ENCODE results near the gene PDLIM7. TPM values are rescaled to one million over a fixed set of nuclear protein-coding genes. Genes with fewer than 3 reads are reported as not detected.

Gene PDLIM7
- polyA plus RNA-seq, 1 of the 3 experiments (the other 2 are of a cell fraction): 206 TPM

DNA sequence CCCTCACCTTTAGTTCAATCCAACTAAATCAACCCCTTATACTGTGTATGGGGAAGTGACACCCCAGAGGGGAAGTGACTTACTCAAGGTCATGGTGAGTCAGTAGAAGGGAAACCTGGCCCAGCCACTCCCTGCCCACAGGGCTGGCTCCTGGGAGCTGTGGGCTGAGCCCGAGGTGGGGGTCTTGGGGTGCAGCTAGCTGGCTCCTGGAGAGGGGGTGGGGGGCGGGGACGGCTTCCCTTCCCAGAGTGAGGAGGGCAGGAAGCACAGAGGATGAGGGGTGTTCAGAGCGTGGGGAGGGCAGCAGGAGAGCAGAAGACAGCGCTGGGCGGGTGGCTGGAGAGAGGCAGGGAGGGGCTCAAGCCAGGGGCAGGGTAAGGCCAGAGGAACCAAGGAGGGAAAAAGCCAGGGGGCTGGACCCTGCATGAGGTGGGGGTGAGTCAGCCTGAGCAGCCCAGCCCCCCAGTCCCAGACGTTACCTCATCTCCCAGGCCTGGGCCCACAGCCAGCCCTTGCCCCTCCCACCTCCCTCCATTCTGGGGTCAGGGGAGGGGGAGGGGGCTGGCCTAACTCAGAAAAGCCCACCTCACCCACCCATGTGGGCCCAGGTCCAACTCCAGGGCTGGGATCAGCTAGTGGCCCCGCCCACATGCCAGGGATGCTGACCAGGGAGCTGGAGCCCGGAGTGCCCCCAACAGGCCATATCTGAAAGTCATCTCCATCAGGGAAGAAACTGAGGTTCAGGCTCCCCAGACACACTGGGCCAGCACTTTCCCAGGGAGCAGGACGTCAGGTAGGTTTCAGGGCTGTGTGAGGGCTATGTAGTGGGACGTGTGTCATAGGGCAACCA is 2.8 kb downstream of the PDLIM7 start (continued):
- TF ChIP-seq, protein P1, sequence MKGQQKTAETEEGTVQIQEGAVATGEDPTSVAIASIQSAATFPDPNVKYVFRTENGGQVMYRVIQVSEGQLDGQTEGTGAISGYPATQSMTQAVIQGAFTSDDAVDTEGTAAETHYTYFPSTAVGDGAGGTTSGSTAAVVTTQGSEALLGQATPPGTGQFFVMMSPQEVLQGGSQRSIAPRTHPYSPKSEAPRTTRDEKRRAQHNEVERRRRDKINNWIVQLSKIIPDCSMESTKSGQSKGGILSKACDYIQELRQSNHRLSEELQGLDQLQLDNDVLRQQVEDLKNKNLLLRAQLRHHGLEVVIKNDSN (IDR thresholded peaks at IDR 0.05; ENCODE audit: borderline replicate concordance, low read depth): no peak
- TF ChIP-seq, protein P2, sequence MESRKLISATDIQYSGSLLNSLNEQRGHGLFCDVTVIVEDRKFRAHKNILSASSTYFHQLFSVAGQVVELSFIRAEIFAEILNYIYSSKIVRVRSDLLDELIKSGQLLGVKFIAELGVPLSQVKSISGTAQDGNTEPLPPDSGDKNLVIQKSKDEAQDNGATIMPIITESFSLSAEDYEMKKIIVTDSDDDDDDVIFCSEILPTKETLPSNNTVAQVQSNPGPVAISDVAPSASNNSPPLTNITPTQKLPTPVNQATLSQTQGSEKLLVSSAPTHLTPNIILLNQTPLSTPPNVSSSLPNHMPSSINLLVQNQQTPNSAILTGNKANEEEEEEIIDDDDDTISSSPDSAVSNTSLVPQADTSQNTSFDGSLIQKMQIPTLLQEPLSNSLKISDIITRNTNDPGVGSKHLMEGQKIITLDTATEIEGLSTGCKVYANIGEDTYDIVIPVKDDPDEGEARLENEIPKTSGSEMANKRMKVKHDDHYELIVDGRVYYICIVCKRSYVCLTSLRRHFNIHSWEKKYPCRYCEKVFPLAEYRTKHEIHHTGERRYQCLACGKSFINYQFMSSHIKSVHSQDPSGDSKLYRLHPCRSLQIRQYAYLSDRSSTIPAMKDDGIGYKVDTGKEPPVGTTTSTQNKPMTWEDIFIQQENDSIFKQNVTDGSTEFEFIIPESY (IDR thresholded peaks at IDR 0.05; ENCODE audit: borderline replicate concordance, low read depth): 0 out of 2 replicates have a peak, but pooled peaks have one; percentile 1
- TF ChIP-seq SIN3A (IDR thresholded peaks at IDR 0.05; ENCODE audit: borderline replicate concordance, low read depth, low read length) (no peak; the same call in 1 of the 2 replicates), FOSL2 (IDR thresholded peaks at IDR 0.05; ENCODE audit: borderline replicate concordance, low read depth) (peak; percentile 85), IRF3 (IDR thresholded peaks at IDR 0.05; ENCODE audit: low read depth, low read length) (no peak), FOXM1 (IDR thresholded peaks at IDR 0.05; ENCODE audit: low read depth) (no peak), FOXJ3 (CRISPR knock-in tag; IDR thresholded peaks at IDR 0.05) (no peak), MEF2A (IDR thresholded peaks at IDR 0.05; ENCODE audit: borderline replicate concordance, low read depth) (no peak), GATA2 (CRISPR knock-in tag; IDR thresholded peaks at IDR 0.05) (no peak), NFIC (IDR thresholded peaks at IDR 0.05; ENCODE audit: borderline replicate concordance) (peak; percentile 91), TAF1 (IDR thresholded peaks at IDR 0.05; ENCODE audit: borderline replicate concordance, low read depth, low read length) (no peak), CTCF (IDR thresholded peaks at IDR 0.05) (peak; percentile 57), RCOR1 (IDR thresholded peaks at IDR 0.05; ENCODE audit: low read length) (no peak), NRF1 (IDR thresholded peaks at IDR 0.05; ENCODE audit: low read depth, low read length) (no peak), GABPA (IDR thresholded peaks at IDR 0.05; ENCODE audit: low read depth) (no peak), POLR2AphosphoS5 (IDR thresholded peaks at IDR 0.05; ENCODE audit: low read depth, low read length) (no peak; the same call in 1 of the 2 replicates)
- TF ChIP-seq, protein P3, sequence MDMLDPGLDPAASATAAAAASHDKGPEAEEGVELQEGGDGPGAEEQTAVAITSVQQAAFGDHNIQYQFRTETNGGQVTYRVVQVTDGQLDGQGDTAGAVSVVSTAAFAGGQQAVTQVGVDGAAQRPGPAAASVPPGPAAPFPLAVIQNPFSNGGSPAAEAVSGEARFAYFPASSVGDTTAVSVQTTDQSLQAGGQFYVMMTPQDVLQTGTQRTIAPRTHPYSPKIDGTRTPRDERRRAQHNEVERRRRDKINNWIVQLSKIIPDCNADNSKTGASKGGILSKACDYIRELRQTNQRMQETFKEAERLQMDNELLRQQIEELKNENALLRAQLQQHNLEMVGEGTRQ (IDR thresholded peaks at IDR 0.05; ENCODE audit: borderline replicate concordance, low read depth, low read length): no peak
- TF ChIP-seq, protein P4, sequence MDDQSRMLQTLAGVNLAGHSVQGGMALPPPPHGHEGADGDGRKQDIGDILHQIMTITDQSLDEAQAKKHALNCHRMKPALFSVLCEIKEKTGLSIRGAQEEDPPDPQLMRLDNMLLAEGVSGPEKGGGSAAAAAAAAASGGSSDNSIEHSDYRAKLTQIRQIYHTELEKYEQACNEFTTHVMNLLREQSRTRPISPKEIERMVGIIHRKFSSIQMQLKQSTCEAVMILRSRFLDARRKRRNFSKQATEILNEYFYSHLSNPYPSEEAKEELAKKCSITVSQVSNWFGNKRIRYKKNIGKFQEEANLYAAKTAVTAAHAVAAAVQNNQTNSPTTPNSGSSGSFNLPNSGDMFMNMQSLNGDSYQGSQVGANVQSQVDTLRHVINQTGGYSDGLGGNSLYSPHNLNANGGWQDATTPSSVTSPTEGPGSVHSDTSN (IDR thresholded peaks at IDR 0.05): 0 out of 2 replicates have a peak, but pooled peaks have one; percentile 23
